HPDE6-E6E7 (cell line): Measurements from ENCODE around the gene ELFN1.

ENCODE experiments used
- DNase-seq: peaks from one replicate; pipeline ENCODE4 v3.0.0; 2011; ENCODE audit warnings: missing footprints; ENCODE audit errors: extremely low spot score

ELFN1 gene

DNA sequence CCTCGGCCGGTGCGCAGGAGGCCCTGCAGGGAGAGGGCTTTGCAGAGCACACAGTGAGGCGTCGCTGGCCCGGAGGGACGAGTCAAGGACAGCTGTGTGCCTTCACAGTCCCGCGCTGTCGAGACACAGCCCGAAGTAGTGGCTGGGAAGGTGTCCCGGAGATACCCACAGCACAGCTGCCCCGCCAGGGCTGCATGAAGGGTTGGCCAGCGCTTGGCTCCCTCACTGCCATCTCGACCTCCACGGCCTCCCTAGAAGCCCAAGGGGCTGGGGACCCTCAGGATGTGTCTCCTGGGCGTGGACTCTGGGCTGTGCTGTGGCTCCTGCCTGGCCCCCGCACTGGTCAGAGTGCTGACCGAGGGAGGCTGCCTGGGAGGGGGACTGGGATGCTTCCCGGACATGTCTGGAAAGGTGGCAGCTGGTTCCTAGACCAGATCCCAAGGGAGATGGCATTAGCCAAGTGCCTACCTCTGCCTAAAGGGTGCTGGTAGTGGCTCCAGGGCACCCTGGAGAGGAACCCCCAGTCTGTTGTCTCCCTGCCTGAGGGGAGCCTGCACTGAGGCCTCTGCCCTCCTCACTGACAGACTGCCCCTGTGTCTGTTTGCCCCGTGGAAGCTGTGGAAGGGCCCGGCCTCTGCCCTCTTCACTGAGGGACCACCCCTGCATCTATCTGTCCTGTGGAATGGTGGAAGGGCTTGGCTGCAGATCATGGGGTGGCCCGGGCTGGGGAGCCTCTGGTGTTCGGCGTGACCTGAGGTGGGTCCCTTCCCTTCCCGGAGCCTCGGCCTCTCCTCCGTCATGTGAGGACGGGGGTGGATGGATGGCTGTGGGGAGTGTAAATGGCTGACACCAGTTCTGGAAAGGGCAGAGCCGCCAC lies 5.8 kb downstream of the ELFN1 start:
- DNase-seq, result no peak

DNA sequence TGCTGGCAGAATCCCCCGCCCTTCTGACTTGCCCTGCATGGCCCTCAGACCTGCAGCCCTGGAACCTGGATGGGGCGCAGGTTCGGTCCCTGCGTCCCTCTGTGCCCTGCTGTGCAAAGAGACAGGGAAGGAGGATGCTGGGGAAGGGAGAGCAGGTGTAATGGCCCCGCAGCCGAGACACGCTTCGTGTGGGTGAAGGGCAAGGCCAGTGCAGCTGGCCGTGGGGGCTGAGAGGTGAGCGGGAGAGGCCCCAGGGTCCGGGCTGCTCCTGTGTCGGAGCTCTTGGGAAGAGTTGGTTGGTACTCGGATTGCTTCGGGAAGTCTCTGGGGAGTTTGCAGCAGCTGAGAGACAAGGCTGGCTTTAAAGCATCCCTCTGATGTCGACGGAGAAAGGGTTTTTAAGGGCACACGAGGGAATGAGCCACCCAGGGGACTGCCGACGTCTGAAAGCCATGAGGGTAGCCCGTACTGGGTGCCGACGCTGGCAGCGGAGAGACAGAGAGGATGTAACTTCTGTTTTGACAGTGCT lies 6.5 kb downstream of the ELFN1 start:
- DNase-seq, result no peak

DNA sequence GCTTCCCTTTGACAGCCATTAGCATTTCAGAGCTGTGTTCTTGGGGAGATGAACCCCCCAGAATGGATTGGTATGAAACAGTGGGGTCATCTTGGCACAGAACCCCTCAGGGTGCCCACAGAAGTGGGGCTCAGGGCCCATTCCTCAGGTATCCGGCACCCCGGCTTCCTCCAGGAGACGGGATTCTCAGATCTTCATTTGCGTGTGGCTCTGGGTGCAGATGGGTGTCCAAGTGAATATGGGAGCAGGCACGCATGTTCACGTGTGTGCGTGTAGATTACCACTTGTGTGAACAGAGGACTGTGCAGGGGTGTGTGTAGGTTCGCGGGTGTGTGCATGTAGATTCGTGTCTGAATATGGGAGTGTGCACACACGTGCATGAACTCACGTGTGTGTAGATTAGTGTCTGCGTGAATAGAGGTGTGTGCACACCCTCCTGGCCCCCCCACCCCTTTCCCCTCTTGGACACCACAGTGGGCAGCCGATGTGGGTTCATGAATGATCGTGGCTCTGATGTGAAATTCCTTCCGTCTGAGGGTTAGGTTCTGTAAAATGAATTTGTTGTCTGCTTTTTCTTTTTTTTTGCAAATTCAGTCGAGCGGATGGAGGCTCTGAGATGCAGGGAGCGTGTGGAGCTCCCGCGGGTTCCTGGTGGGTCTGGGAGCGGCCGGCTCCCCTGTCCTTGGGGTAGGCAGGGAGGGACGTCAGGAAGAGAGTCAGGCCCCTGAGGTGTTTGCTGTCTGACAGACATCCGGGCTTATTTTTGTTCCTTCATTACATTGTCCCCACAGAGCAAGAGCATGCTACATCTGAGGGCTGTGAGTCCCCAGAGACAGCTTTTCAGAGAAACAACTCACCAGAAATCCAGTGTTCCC lies 7.4 kb downstream of the ELFN1 start:
- no peak for DNase-seq

DNA sequence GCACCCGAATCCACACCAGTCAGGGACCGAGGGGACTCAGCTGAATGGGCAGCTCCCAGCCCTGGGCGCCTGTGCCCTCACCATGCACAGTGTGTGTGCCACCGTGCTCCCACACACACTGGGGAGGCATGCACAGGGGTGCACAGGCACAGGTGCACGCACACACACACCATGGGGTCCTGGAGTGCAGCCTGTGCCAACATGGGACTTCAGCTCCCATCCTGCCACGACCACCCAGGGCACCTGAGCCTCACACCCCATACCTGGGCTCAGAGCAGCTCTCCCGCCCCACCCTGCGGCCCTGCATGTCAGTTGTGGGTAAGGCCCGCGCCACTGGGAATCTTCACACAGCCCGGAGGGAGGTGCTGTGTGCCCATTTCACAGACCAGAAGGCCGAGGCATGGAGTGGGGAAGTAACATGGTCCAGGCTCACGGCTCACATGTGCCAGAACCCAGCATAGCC lies 8.0 kb downstream of the ELFN1 start:
- DNase-seq, result no peak

DNA sequence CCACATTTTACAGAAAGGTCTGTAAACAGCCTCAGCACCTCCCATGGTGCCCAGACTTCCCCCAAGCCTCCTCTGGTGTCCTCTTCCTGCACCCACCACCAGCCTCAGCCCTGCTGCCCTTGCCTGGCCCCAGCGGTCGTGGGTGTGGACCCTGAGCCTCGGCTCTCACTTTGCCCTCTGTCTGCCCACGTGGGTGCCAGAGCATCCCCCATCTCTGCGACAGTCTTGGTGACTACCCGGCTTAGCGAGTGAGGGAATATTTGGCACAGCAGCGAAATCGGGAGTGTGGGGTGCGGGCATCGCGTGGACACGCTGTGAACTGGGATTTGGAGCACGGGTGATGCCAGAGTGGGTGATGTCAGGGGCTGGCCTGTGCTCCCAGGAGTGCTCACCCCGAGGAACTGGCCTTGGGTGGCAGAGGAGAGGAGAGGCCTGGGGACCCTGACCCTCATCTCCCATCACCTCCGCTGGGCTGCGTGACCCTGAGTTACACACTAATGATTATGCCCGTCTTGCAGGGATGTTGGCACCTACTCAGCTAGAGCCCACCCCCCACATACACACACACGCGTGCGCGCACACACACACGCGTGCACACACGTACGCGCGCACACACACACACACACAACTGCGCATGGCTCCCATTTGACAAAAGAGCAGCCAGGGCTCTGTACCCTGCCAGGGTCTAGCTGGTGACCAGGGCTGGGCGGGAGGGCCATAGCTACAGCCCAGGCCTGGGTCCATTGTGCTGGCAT lies 8.7 kb downstream of the ELFN1 start:
- DNase-seq, result no peak

DNA sequence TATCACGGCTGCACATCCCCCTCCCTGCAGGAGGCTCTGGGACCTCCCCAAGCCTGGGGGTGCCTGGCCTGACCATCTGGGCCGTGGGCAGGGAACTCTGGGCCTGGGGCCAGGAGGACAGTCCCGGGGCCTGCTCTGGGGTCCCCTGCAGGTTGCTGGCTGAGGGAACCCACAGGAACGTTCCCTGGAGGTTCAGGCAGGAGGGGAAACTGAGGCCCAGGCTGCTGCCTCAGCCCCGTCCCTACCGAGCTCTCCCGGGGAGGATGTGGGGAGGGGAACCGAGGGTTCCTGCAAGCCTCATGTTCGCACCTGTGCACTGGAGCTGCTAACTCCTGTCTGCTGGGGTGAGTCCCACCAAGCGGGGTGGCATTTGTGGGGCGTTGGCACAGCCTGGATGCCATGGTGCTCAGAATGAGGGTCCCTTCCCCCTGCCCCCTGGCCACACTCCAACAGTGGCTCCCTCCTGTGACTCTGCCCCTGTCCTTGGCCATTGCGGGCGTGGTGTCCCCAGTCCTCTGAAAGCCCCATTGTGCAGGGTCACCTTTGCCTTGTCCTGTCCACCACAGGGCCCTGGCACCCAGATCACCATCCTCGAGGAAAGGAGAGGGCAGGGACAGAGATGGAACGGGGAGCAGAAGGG lies 9.4 kb downstream of the ELFN1 start:
- DNase-seq, result no peak

DNA sequence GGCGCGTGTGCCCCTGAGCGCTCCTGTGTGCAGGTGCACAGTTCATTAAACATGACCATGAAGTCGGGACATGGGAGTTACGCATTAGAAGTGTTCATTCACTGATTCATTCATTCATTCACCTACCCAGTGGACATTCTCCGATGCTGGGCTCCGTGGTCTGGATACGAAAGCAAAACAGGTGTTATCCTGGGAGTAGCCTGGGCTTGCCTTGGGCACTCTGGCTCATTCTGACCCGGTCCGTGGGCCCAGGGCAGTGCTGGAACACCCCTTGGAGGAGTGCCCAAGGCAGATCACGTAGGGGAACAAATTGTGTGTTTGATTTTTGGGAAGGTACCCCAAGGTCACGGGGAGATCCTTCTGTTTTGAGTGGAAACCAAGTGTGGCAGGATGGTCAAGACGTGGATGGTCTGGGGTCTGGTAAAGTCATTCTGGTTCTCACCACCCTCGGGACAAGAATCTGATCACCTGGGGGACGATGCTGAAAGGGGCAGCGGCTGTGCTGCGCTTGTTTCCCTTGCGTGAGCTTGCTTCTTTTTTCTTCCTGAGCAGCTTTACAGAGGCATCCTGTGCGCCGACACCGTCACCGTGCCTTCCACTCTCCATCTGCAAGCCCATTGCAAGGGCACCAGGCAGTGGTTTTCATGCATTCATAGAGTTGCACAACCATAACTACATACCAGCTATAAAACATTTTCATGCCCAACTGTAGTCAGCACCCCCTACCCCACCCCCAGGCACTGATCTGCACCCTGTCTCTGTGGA lies 10.1 kb downstream of the ELFN1 start:
- DNase-seq, result no peak

DNA sequence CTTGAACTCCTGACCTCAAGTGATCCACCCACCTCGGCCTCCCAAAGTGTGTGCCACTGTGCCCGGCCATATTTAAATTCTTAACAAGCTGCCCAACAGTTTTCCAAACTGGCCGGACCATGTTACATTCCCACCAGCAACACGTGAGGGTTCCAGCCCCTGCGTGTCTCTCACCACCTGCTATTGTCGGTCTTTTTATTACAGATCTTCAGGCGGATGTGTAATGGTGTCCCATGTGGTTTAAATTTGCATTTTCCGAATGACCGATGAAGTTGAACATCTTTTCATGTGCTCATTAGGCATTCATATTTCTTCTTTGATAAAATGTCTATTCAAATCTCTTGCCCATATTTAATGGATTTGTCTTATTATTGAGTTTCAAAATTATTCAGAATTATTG lies 11.5 kb downstream of the ELFN1 start:
- DNase-seq, result no peak

DNA sequence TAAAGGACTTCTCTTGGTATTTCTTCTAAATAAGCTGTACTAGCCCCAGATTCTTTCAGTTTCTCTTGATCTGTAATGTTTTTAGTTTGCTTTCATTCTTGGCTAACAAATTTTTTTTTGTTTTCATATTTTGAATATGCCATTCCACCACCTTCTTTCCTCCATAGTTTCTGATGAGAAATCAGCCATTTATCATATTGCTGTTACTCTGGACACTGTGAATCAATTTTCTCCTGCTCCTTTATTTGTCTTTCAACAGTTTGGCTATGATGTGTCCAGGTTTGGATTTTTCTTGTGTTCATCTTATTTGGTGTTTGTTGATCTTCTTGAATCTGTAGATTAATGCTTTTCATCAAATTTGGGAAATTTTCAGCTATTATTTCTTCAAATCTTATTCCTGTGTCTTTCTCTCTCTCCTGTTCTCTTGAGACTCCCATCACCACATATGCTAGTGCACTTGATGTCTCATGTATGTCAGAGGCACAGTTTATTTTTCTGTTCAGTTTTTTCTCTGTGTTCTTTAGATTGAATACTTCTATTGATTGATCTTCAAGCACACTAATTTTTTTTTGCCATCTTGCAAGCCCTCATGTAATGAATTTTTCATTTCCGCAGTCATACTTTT lies 15.0 kb downstream of the ELFN1 start:
- no peak for DNase-seq

DNA sequence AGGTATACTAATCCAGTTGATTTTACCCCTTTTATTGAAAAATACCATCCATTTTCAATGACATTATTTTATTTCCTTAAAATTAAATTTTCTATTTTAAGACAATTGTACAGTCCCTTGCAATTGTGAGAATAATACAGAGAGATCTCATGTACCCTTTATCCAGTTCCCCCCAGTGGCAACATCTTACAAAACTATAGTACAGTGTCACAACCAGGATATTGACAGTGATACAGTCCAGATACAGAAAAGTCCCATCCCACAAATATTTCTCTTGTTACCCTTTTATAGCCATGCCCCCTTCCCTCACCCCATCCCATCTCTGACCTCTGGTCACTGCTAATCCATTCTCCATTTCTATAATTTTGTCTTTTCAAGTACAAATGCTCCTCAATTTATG lies 18.5 kb downstream of the ELFN1 start:
- no peak for DNase-seq

DNA sequence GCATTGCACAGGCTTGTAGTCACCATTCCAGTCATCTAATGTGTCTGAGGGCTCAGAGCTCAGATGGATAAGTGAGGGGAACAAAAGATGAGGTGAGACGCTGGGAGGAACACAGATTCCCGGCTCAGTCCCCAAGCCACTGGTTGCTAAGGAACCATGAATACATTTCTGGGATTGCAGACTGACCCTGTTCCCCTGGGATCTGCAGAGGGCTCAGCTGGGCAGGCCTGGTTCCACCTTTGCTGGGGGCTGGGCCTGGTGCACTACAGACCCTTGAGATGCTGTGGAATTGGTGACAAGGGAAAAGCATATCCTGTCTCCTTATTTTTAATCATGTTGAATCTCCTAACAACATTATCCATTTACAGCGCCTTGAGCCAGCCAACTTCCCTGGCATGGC lies 19.2 kb downstream of the ELFN1 start:
- DNase-seq, result no peak

DNA sequence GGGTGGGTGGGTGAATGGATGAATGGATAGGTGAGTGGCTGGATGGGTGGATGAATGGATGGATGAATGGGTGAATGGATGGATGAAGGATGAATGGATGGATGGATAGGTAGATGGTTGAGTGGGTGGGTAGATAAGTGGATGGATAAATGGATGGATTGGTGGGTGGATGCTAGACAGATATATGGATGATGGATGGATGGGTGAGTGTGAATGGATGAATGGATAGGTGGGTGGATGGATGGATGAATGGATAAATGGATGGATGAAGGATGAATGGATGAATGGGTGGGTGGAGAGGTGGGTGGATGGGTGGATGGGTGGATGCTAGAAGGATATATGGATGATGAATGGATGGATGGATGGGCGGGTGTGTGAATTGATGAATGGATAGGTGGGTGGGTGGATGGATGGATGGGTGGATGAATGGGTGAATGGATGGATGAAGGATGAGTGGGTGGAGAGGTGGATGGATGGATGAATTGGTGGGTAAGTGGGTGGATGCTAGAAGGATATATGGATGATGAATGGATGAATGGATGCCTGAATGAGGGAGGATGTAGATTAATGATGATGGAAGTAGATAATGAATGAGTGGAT lies 20.4 kb downstream of the ELFN1 start:
- DNase-seq, result no peak

DNA sequence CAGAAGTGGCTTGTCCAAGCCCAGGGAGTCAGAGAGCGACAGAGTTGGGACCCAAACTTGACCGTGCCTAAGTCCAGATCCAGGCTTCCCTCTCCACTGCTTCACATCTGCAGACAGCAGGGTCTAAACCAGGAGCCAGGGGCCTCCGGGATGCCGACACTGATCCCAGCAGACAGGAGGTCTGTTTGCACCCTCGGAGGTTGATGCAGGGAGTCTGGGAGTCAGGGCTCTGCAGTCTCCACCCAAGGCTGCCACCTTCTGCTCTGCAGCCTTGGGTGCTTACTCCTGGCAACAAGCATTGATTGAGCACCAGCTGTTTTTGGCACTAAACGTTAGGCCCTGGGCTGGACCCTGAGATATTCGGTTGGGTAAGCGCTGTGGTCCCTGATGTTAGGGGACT lies 21.0 kb downstream of the ELFN1 start:
- DNase-seq, result no peak

DNA sequence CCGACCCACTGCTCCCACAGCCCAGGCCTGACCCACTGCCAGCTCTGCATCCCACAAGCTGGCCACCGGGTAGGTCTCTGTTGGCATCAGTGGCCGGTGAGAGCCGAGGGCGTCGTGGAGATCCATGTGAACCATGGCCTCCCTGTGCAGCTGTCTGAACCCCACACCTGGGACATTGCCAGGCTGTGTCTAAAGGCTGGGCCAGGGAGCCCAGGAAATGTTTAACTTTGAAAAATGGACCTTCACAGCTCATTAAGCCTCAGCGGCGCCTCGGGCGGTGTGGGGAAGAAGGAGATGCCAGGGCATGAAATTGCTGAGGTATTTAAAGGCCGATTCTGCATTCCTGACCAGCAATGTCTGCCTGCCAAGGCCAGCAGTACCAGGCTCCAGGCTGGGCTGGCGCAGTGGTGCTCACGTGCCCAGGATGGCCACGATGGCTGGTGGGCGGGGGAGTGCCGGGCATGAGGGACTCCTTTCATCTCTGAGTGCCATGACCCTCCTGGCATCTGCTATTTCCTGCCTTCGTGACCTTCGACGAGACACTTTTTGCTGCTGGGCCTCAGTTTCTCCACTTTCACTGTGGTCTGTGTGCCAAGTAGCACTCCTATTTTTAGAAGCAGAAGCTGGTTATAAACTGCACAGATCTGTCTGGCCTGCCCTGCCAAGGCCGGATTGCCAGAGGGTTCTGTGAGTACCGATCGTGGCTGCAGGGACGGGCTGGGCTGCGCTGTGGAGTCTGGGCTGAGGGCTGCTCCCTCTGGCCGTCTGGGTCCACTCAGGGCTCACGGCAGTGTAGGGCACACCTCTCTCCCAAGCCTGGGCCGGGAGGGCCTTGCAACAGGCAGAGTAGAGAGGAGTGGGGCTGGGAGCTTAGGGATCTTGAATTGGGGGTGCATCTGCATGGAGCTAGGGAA lies 21.8 kb downstream of the ELFN1 start:
- DNase-seq, result no peak

DNA sequence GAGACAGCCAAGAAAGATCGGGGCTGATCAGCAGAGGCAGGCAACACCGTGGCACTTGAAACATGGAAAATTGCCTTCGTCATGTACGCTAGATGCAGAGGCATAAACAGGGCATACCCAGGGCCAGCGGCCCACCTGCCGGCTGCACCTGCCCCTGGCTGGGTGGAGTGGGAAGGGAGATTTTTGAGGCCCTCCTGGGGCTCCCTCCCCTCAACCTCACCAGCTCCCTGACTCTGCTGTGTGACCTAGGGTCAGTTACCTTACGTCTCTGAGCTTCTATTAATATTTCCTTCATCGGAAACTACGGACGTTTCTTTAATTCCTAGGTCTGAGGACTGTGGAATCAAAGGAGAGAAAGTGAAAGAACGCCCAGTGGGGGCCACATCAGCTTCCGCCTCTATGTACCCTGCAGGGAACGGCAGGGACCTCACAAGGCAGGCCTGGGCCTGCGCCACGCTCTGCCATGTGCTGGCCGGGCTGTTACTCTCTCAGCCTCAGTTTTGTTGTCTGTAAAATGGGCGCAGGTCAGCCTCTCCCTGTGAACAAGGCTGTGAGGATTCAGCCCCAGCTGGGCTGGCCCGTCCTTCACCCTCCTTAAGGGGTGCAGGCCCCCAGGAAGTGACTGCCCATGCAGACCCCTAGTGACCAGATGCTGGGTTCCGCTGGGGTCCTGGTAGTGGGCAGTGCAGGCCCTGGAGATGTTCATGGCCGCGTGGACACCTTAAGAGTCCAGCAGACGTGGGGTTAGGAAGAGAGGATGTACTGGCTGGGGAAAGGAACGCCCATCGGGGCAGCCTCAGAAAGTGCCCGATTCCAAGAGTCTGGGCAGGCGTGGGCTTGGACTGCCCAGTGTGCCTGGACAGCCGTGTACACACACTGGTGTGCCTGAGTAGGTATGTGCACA lies 22.7 kb downstream of the ELFN1 start:
- no peak for DNase-seq

DNA sequence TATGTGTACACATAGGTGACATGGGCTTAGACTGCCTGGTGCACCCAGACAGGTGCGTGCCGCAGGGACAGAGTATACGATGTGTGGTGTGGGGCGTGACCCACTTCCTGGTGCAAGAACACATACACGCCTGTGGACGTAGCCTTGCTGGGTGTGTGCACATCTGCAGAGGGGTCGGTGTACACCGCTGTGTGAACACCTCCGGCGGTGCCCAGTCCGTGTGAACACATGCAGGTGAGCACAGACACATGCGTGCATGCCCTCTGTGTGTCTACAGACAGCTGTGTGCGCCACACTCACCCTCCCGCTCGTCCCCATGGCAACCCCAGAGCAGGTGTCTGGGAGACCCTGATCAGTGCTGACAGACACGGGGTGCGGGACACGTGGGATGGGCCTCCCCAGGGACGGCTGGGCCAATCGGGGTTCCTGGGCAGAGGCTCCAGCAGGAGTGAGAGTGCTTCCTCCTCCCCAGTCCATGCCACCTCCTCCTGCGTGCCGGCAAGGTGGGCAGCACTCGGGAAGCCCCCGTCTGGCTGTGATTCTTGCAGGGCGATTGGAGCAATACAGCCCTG lies 23.4 kb downstream of the ELFN1 start:
- no peak for DNase-seq

DNA sequence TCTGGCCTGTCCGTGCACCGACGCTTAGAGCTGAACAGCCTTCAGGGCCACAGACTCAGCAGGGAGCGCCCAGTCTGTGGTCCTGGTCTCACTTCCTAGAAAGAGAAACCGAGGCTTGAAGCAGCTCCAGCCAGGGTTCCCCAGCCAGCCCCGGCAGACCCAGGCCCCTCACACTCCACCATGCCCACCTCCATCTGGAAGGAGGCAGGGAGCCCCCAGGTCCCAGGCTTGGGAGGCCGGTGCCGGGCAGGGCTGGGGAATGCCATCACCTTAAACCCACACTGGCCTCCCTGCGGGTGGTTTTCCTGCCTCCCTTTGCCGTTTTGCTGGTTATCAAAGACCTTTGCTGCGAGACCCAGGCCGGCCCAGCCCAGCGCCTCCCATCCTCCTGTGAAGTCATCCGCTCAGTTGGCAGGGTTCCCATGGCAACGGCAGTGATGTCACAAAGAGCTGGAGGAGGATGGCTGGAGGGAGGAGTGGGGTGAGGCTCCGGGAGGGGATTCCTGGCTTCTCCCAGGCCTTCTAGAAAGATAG lies 24.0 kb downstream of the ELFN1 start:
- no peak for DNase-seq
